ENCODE data around the gene MYCBPAP.

The MYCBPAP gene

DNA sequence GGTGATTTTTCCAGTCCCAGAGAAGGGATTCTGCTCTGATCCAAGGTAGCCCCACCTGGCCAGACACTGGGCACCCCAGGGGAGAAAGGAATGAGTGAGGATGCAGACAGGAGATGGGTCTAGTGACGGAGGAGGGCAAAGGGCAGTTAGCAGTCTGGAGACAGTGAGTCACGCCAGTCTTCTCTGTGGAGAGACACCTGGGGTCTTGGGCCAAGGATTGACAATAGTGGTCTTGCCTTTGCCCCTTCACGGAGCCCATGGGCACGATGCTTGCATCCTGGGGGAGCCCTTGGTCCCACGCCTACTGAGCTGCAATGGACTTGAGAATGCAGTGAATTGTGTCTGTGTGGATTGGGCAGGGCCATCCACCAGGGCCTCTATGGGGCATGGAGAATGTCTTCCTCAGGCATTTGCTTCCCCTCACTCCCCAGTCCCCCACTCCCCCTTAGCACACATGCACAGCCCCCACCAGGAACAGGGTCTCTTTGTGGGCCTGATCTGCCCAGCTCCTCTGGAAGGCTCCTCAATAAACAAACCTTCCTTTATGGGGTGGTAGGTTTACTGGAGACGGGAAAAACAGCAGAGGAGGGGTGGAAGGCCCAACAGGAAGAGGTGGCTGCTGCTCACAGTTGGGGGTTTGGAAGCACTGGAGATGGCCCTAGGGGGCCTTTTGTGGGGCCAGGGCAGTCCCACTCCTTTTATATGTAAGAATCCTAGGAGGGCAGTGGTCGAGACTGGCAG lies 41.0 kb upstream of the MYCBPAP start:
- Histone ChIP-seq H3K79me2 (ENCODE audit: low read length) (no peaks in the 10 kb centered on the region), H4K20me1 (ENCODE audit: insufficient read depth, low read length) (no peaks in the 10 kb centered on the region), H2AFZ (ENCODE audit: low read depth, low read length) (no peak overlapping the region), H3K9ac (ENCODE audit: low read length) (no peak overlapping the region), H3K36me3 (replicated peaks; ENCODE audit: low read depth, low read length) (no peaks in the 10 kb centered on the region), H3K4me3 (ENCODE audit: low read length) (no peak overlapping the region), H3K27me3 (ENCODE audit: low read depth, low read length) (no peaks in the 10 kb centered on the region), H3K4me1 (ENCODE audit: low read length) (peaks cover 7% of the 10 kb centered on the region; the same call in 1 of the 2 replicates), H3K9me3 (ENCODE audit: insufficient read depth, low read length) (no peaks in the 10 kb centered on the region), H3K4me2 (ENCODE audit: low read length) (no peak overlapping the region), H3K27ac (ENCODE audit: low read length) (no peak overlapping the region)
- TF ChIP-seq, protein P1, sequence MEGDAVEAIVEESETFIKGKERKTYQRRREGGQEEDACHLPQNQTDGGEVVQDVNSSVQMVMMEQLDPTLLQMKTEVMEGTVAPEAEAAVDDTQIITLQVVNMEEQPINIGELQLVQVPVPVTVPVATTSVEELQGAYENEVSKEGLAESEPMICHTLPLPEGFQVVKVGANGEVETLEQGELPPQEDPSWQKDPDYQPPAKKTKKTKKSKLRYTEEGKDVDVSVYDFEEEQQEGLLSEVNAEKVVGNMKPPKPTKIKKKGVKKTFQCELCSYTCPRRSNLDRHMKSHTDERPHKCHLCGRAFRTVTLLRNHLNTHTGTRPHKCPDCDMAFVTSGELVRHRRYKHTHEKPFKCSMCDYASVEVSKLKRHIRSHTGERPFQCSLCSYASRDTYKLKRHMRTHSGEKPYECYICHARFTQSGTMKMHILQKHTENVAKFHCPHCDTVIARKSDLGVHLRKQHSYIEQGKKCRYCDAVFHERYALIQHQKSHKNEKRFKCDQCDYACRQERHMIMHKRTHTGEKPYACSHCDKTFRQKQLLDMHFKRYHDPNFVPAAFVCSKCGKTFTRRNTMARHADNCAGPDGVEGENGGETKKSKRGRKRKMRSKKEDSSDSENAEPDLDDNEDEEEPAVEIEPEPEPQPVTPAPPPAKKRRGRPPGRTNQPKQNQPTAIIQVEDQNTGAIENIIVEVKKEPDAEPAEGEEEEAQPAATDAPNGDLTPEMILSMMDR (IDR thresholded peaks at IDR 0.05; ENCODE audit: low read depth, low read length), result no peak
- no peak for TF ChIP-seq EZH2phosphoT487 (IDR thresholded peaks at IDR 0.05; ENCODE audit: low read depth)

DNA sequence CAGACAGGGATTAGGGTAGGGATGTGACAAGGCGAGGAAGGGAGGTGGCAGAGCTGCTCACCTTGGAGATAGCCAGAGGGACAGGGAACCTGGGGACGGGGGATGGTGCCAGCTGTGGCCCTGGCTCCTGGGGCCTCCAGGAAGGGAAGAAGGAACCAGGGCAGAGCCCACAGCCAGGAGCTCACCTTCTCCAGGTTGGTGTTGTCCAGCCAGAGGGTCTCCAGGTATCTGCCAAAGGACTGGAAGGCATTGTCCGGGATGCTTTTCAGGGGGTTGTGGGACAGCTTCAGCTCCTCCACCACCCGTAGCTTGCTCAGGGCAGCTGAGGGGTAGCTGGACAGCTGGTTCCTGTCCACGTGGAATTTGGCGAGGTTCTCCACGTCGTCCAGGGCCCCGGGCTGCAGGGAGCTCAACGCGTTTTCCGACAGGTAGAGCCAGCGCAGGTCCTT lies 40.4 kb upstream of the MYCBPAP start:
- H3K27me3 ChIP-seq (ENCODE audit: low read depth, low read length), result no peaks in the 10 kb centered on the region
- H3K4me2 ChIP-seq (ENCODE audit: low read length), result no peak overlapping the region
- no peak overlapping the region for H3K27ac ChIP-seq (ENCODE audit: low read length)
- no peaks in the 10 kb centered on the region for H3K36me3 ChIP-seq (replicated peaks; ENCODE audit: low read depth, low read length)
- no peak overlapping the region for H3K9ac ChIP-seq (ENCODE audit: low read length)
- H3K4me1 ChIP-seq (ENCODE audit: low read length), result peaks cover 7% of the 10 kb centered on the region; the same call in 1 of the 2 replicates
- H2AFZ ChIP-seq (ENCODE audit: low read depth, low read length), result no peak overlapping the region
- no peaks in the 10 kb centered on the region for H4K20me1 ChIP-seq (ENCODE audit: insufficient read depth, low read length)
- no peak overlapping the region for H3K4me3 ChIP-seq (ENCODE audit: low read length)
- H3K79me2 ChIP-seq (ENCODE audit: low read length), result no peaks in the 10 kb centered on the region
- no peak for TF ChIP-seq EZH2phosphoT487 (IDR thresholded peaks at IDR 0.05; ENCODE audit: low read depth)
- TF ChIP-seq, protein P1 (IDR thresholded peaks at IDR 0.05; ENCODE audit: low read depth, low read length), result no peak
- no peaks in the 10 kb centered on the region for H3K9me3 ChIP-seq (ENCODE audit: insufficient read depth, low read length)

DNA sequence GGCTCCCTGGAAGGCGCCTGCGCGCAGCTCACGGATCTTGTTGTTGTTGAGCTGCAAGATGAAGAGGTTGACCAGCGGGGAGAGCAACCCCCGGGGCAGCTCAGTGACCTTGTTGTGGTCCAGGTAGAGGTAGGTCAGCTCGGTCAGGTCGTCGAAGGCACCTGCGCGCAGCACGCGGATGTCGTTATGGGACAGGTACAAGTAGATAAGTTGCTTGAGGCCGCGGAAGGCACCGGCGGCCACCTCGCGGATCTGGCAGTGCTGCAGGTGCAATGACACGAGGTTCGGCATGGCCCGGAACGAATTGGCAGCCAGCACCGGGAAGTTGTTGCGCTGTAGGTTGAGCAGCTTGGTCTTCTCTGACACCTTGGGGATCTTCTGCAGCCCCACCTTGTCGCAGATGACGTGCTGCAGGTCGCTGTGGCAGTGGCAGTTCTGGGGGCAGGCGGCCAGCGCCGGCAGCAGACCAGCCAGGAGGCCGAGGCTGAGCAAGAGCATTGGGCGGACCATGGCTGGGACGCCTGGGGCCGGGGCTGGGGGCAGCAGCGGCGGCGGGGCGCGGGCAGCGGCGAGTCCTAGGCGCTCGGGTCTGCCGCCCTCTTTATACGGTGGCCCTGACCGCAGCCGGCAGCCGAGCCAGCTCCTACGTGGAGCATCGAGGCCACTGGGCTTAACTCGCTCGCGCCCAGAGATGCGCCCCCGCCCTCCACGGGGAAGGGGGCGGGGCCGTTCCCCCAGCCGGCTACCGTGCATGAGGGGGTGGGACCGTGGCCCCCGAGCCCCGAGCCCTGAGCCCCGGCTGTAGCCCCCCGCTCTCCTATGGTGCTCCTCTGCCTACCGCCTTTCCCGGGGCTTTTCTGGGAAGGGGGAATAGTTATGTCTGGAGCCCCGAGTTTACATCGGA lies 39.7 kb upstream of the MYCBPAP start, which contains the start of gene CHAD:
CHAD (minus strand) TSS at position 577 of the 904 bp plus-strand sequence; CDS start at position 510, 67 bp downstream.
- Histone ChIP-seq H3K4me2 (ENCODE audit: low read length) (no peak within 1 kb of the TSS), H3K27me3 (ENCODE audit: low read depth, low read length) (no peaks in the 10 kb centered on the region), H3K79me2 (ENCODE audit: low read length) (no peaks in the 10 kb centered on the region), H3K9me3 (ENCODE audit: insufficient read depth, low read length) (no peaks in the 10 kb centered on the region), H3K27ac (ENCODE audit: low read length) (no peak within 1 kb of the TSS), H3K4me1 (ENCODE audit: low read length) (peaks cover 7% of the 10 kb centered on the region; the same call in 1 of the 2 replicates), H3K9ac (ENCODE audit: low read length) (no peak within 1 kb of the TSS), H2AFZ (ENCODE audit: low read depth, low read length) (no peak within 1 kb of the TSS), H4K20me1 (ENCODE audit: insufficient read depth, low read length) (no peaks in the 10 kb centered on the region), H3K4me3 (ENCODE audit: low read length) (no peak within 1 kb of the TSS), H3K36me3 (replicated peaks; ENCODE audit: low read depth, low read length) (no peaks in the 10 kb centered on the region)
- TF ChIP-seq EZH2phosphoT487 (IDR thresholded peaks at IDR 0.05; ENCODE audit: low read depth), result no peak
- TF ChIP-seq, protein P1 (IDR thresholded peaks at IDR 0.05; ENCODE audit: low read depth, low read length), result no peak

DNA sequence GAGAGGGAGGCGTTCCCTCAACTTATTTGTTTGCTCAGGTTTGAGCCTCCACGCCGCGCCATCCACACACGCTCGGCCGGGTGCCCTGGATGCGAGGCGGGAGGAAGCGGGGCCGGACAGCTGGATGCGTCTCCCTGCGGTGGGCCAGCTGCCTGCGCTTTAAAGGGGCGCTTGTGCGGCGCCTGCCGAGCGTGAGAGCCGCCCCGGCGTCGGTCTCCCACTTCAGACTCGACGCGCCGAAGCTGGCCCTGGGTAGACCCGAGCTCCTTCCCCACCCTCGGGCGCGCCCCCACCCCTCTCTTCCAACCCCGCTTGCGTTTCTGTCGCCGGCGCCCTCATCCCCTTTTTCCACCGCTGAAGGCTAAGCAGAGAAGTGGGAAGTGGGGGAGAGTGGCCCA lies 39.0 kb upstream of the MYCBPAP start:
- no peaks in the 10 kb centered on the region for H3K79me2 ChIP-seq (ENCODE audit: low read length)
- no peak overlapping the region for H3K9ac ChIP-seq (ENCODE audit: low read length)
- TF ChIP-seq, protein P1 (IDR thresholded peaks at IDR 0.05; ENCODE audit: low read depth, low read length), result no peak
- no peak for TF ChIP-seq EZH2phosphoT487 (IDR thresholded peaks at IDR 0.05; ENCODE audit: low read depth)
- peaks cover 6% of the 10 kb centered on the region; the same call in 1 of the 2 replicates for H3K4me1 ChIP-seq (ENCODE audit: low read length)
- no peak overlapping the region for H3K4me3 ChIP-seq (ENCODE audit: low read length)
- no peaks in the 10 kb centered on the region for H3K36me3 ChIP-seq (replicated peaks; ENCODE audit: low read depth, low read length)
- no peak overlapping the region for H3K4me2 ChIP-seq (ENCODE audit: low read length)
- H2AFZ ChIP-seq (ENCODE audit: low read depth, low read length), result no peak overlapping the region
- no peaks in the 10 kb centered on the region for H4K20me1 ChIP-seq (ENCODE audit: insufficient read depth, low read length)
- no peak overlapping the region for H3K27ac ChIP-seq (ENCODE audit: low read length)
- no peaks in the 10 kb centered on the region for H3K27me3 ChIP-seq (ENCODE audit: low read depth, low read length)
- no peaks in the 10 kb centered on the region for H3K9me3 ChIP-seq (ENCODE audit: insufficient read depth, low read length)
